Upper lobe of left lung (tissue), 6 donors: ENCODE measurements around the gene PSMG3. TPM values are rescaled to one million over a fixed set of nuclear protein-coding genes. Genes with fewer than 3 reads are reported as not detected.

Source experiments
- ATAC-seq, 2 donors: fragments of 200-7000 bp; cut with Tn5 transposase; one replicate each; pipeline ENCODE4 v1.9.1; 2022; ENCODE audit warnings: mild to moderate bottlenecking in 2 of 2, moderate library complexity in 2 of 2; ENCODE audit not compliant: low FRiP score in 2 of 2
- DNase-seq, 2 donors: peaks; one replicate each; pipeline ENCODE4 v3.0.0-alpha.2; 2019 to 2020
- H3K27ac ChIP-seq, 4 donors: fragments of 200-600 bp; sonication (generic); one replicate each; pipeline ENCODE4 v1.5.1; 2016 to 2019
- H3K27me3 ChIP-seq, 4 donors: fragments of 200-600 bp; sonication (generic); one replicate each; pipeline ENCODE4 v1.5.1; 2017 to 2019
- H3K36me3 ChIP-seq, 4 donors: fragments of 200-600 bp; sonication (generic); one replicate each; pipeline ENCODE4 v1.5.1; 2016 to 2019
- H3K4me1 ChIP-seq, 4 donors: fragments of 200-600 bp; sonication (generic); one replicate each; pipeline ENCODE4 v1.5.1; 2018 to 2019
- H3K4me3 ChIP-seq, 4 donors: fragments of 200-600 bp; sonication (generic); one replicate each; pipeline ENCODE4 v1.5.1; 2017 to 2019; ENCODE audit warnings: mild to moderate bottlenecking in 2 of 4, moderate library complexity in 1 of 4
- H3K9me3 ChIP-seq, 4 donors: fragments of 200-600 bp; sonication (generic); one replicate each; pipeline ENCODE4 v1.5.1; 2018 to 2019
- CTCF ChIP-seq, 6 experiments: fragments of 450-650 bp in 4 of 6; fragments of 200-600 bp in 2 of 6; sonication (generic) in 2 of 6; IDR thresholded peaks; one replicate each; pipeline ENCODE4 v1.5.1; 2016 to 2019; ENCODE audit warnings: antibody characterized with exemption in 6 of 6
- EP300 ChIP-seq, 4 donors: sonication (generic); formaldehyde crosslinking; IDR thresholded peaks; one replicate each; pipeline ENCODE4 v1.5.1; 2017; ENCODE audit warnings: antibody characterized with exemption in 4 of 4, control low read depth in 2 of 4
- POLR2A ChIP-seq, 4 donors: fragments of 450-650 bp; IDR thresholded peaks; one replicate each; pipeline ENCODE4 v1.5.1; 2016 to 2017; ENCODE audit warnings: antibody characterized with exemption in 4 of 4, mild to moderate bottlenecking in 2 of 4
- POLR2AphosphoS5 ChIP-seq, 2 donors: sonication (generic); formaldehyde crosslinking; IDR thresholded peaks; one replicate each; pipeline ENCODE4 v1.5.1; 2017; ENCODE audit warnings: antibody characterized with exemption in 2 of 2
- WGBS, 2 donors: methylation state at CpG; one replicate each; pipeline ENCODE4 v1.1.5; 2017 to 2018; 5-methylcytosine and 5-hydroxymethylcytosine counted together
- total RNA-seq, 6 donors: library from RNA; depleted of rRNA in 4 of 6; stranded (reverse); fragments of >200 nt in 4 of 6; gene quantifications; one replicate each; pipeline versions ENCODE4 v1.1.0 to v1.2.1, GENCODE V29; 2016 to 2021
- donor health status: DM: no; HTN: no; CAD: no; lungs with moderate emphysema.
- donor health status: DM: no; HTN: yes; CAD: no; lungs with severe emphysema.

Gene PSMG3
- total RNA-seq, 6 donors from 2014 or later: 19.0 to 53.1 (median 21.6) TPM

- ATAC-seq: no peak
Observed at GRCh38 chr7:1572111-1572822, 2.4 kb upstream of the PSMG3 start.

GRCh38 chr7:1569440-1569832, 396 bp downstream of the PSMG3 start:
- DNase-seq (no peak), ATAC-seq (no peak)
- peak overlapping the region; percentile 95 to 98 (median 97) for H3K27ac ChIP-seq
- TF ChIP-seq CTCF (IDR thresholded peaks at IDR 0.05) (no peak), EP300 (IDR thresholded peaks at IDR 0.05) (no peak), POLR2A (IDR thresholded peaks at IDR 0.05) (no peak), POLR2AphosphoS5 (IDR thresholded peaks at IDR 0.05) (no peak)
- H3K4me3 ChIP-seq: peak overlapping the region; percentile 80 to 97 (median 90)
- WGBS, 2 donors: 24 to 28% methylated on average over 23 to 27 of the region's 27 CpGs
- peaks cover 0 to 25% (median 12%) of the 10 kb centered on the region in 4 donors for H3K36me3 ChIP-seq
- no peaks in the 10 kb centered on the region for H3K27me3 ChIP-seq
- peaks cover 22 to 40% (median 26%) of the 10 kb centered on the region in 4 donors for H3K4me1 ChIP-seq
- no peaks in the 10 kb centered on the region for H3K9me3 ChIP-seq

More at GRCh38 chr7:1572111-1572822, 2.4 kb upstream of the PSMG3 start:
- Histone ChIP-seq H3K27ac (peak overlapping the region in 3 of 4 donors; percentile 95 to 98 (median 98)), H3K27me3 (no peaks in the 10 kb centered on the region), H3K4me1 (peaks cover 22 to 40% (median 26%) of the 10 kb centered on the region in 4 donors), H3K9me3 (no peaks in the 10 kb centered on the region), H3K36me3 (peaks cover 0 to 10% (median 4%) of the 10 kb centered on the region in 4 donors), H3K4me3 (no peak overlapping the region)
- TF ChIP-seq POLR2AphosphoS5 (IDR thresholded peaks at IDR 0.05) (no peak), POLR2A (IDR thresholded peaks at IDR 0.05) (no peak), EP300 (IDR thresholded peaks at IDR 0.05) (no peak), CTCF (IDR thresholded peaks at IDR 0.05) (no peak)
- 81 to 84% methylated on average over 7 of the region's 7 CpGs for WGBS, 2 donors
- DNase-seq: no peak

GRCh38 chr7:1569016-1569415, 816 bp downstream of the PSMG3 start:
- Histone ChIP-seq H3K27ac (peak overlapping the region in 3 of 4 donors; percentile 95 to 98 (median 98)), H3K4me1 (peaks cover 22 to 40% (median 26%) of the 10 kb centered on the region in 4 donors), H3K4me3 (peak overlapping the region in 3 of 4 donors; percentile 89 to 97 (median 92)), H3K9me3 (no peaks in the 10 kb centered on the region), H3K27me3 (no peaks in the 10 kb centered on the region), H3K36me3 (peaks cover 0 to 25% (median 12%) of the 10 kb centered on the region in 4 donors)
- DNase-seq (no peak), ATAC-seq (no peak)
- TF ChIP-seq POLR2A (IDR thresholded peaks at IDR 0.05): no peak
- 76 to 79% methylated on average over 9 to 13 of the region's 13 CpGs for WGBS, 2 donors

GRCh38 chr7:1567896-1568510, 1.8 kb downstream of the PSMG3 start:
- no peak for DNase-seq
- H3K4me3 ChIP-seq: no peak overlapping the region
- peak overlapping the region in 1 of 4 donors; percentile 98 for H3K27ac ChIP-seq
- no peaks in the 10 kb centered on the region for H3K9me3 ChIP-seq
- no peak for TF ChIP-seq POLR2AphosphoS5 (IDR thresholded peaks at IDR 0.05)
- no peak for TF ChIP-seq EP300 (IDR thresholded peaks at IDR 0.05)
- TF ChIP-seq CTCF (IDR thresholded peaks at IDR 0.05): no peak
- TF ChIP-seq POLR2A (IDR thresholded peaks at IDR 0.05): no peak
- no peaks in the 10 kb centered on the region for H3K27me3 ChIP-seq
- peaks cover 22 to 40% (median 26%) of the 10 kb centered on the region in 4 donors for H3K4me1 ChIP-seq
- WGBS, 2 donors: 80 to 93% methylated on average over 17 of the region's 17 CpGs
- peaks cover 0 to 25% (median 12%) of the 10 kb centered on the region in 4 donors for H3K36me3 ChIP-seq
- ATAC-seq: peak in 1 of 2 donors; percentile 30

- Histone ChIP-seq H3K27me3 (no peaks in the 10 kb centered on the region), H3K36me3 (peaks cover 0 to 25% (median 12%) of the 10 kb centered on the region in 4 donors), H3K9me3 (no peaks in the 10 kb centered on the region), H3K4me3 (no peak overlapping the region), H3K4me1 (peaks cover 22 to 39% (median 26%) of the 10 kb centered on the region in 4 donors), H3K27ac (no peak overlapping the region)
- ATAC-seq: peak in 1 of 2 donors; percentile 60
- peak in 1 of 2 donors; percentile 65 for DNase-seq
- no peak for TF ChIP-seq POLR2A (IDR thresholded peaks at IDR 0.05)
- TF ChIP-seq CTCF (IDR thresholded peaks at IDR 0.05): no peak
- TF ChIP-seq EP300 (IDR thresholded peaks at IDR 0.05): no peak
- no peak for TF ChIP-seq POLR2AphosphoS5 (IDR thresholded peaks at IDR 0.05)
- WGBS, 2 donors: 82 to 88% methylated on average over 24 to 26 of the region's 26 CpGs
Observed at GRCh38 chr7:1567049-1567771, 2.6 kb downstream of the PSMG3 start.
